NCI-H1417 (cell line): ENCODE measurements around the gene MPHOSPH8.

Experiments used
- DNase-seq, 3 experiments: peaks; one replicate each; lab custom pipeline; 2025; lab: John Stamatoyannopoulos, UW

Gene MPHOSPH8, protein sequence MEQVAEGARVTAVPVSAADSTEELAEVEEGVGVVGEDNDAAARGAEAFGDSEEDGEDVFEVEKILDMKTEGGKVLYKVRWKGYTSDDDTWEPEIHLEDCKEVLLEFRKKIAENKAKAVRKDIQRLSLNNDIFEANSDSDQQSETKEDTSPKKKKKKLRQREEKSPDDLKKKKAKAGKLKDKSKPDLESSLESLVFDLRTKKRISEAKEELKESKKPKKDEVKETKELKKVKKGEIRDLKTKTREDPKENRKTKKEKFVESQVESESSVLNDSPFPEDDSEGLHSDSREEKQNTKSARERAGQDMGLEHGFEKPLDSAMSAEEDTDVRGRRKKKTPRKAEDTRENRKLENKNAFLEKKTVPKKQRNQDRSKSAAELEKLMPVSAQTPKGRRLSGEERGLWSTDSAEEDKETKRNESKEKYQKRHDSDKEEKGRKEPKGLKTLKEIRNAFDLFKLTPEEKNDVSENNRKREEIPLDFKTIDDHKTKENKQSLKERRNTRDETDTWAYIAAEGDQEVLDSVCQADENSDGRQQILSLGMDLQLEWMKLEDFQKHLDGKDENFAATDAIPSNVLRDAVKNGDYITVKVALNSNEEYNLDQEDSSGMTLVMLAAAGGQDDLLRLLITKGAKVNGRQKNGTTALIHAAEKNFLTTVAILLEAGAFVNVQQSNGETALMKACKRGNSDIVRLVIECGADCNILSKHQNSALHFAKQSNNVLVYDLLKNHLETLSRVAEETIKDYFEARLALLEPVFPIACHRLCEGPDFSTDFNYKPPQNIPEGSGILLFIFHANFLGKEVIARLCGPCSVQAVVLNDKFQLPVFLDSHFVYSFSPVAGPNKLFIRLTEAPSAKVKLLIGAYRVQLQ

DNA sequence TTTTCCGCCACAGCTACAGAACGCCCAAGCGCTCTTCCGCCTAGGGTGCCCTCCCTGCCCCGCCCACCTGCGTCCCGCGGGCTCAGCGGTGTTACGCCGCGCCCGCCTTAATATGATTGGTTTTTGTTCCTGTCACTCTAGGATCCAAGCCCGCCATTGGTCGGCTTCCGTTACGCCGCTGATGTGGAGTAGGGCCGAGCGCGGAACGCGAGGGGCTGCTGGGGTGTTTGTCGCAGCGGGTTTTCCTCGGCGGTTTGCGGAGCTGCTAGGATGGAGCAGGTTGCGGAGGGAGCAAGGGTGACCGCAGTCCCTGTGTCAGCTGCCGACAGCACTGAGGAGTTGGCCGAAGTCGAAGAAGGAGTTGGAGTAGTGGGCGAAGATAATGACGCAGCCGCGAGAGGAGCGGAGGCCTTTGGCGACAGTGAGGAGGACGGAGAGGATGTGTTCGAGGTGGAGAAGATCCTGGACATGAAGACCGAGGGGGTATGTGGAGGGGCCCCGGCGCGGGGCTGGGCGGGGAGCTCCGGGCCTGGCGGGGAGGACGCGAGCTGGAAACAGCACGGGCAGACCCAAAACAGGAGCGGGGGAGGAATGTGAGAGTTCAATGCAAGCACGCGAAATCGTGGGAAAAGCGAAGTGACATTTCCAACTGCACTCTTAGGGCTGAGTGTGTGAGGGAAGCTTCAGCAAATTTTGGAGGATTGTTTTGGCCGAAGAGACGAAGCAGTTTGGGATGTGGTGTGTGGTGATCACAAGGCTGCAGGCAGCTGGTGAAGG, at the start of gene MPHOSPH8:
Gene MPHOSPH8, plus strand, starts transcription at position 181 of the 777 bp plus-strand sequence. Its CDS starts 90 bp downstream, at position 271.
- DNase-seq, result peak; percentile 91 to 95 (median 91)

DNA sequence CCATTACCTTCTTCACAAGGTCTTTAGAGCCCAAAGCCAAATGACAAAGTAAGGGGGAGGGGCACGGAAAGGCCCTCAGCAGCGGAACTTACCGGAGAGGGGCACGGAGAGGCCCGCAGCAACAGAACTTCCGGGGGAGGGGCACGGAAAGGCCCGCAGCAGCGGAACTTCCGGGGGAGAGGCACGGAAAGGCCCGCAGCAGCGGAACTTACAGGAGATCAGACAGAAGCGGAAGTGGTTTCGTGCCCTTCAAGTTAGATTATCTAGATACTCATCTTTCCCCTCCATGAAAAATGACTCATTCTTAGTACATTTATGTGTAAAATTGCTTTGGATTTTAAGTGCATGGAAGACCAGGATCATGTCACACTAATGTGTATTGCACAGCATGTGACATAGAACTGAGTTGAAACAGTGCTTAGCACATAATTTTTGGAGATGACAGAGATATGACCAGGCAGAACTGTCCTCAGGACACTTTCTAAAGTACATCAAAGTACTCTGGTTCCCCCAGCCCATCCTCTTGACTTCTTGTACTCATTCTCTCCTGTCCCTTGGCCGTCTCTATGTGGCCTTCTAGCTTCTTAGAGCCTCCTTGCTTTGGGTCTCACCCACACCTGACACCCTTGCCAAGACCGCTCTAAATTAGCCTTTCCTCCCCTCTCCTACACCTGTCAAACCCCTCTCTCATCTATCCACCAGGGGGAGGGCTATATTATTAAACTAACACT, 46.4 kb upstream of the MPHOSPH8 start:
- DNase-seq, result no peak

DNA sequence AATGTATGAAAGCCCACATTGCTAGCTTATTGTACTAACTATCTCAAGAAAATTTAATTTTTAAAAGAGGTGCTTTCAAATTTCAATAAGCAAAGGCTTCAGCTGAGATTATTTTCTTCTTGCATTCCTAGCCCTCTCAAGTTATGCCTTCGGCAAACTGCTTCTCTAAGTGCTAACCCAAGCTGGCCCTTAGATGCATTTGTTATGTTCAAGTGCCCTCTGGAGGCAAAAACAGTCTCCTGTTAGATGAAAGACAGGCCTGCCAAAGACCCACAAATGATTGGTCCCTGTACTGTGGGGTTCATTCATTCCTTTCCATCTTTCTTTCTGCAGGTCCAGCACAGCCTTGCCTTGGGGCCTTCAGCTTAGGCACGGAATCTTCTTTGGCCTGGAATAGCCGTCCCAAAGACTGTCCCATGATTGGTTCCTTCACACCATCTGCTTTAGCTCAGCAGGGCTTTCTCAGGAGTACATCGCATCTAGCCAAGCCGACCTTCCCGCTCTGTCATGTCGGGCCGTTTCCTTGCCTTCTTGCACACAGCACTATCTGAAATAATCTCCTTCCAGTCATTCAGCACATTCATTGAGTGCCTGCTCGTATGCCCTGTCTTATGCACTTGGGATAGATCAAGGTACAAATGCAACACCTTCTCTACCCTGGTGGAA, 45.7 kb upstream of the MPHOSPH8 start:
- peak in 2 of 3 experiments; percentile 10 to 49 for DNase-seq

DNA sequence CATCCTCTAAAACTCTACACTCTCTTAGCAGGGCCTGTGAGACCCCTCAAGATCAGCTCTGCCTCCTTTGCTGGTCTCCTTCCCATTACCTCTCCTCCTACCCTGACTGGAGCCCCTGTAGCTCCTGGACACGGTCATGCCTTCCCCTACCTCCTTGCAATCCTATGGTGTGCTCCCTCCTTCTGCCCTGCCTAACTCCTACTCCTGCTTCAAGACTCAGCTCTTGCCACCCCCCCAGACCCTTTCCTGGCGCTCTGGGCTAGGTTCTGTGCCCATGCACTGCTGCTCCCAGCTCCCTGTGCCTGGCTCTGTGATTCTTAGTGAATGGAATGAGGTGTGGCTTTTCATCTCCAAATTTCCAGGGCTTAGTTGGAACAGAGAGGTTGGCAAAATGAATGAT, 44.1 kb upstream of the MPHOSPH8 start:
- DNase-seq, result no peak

DNA sequence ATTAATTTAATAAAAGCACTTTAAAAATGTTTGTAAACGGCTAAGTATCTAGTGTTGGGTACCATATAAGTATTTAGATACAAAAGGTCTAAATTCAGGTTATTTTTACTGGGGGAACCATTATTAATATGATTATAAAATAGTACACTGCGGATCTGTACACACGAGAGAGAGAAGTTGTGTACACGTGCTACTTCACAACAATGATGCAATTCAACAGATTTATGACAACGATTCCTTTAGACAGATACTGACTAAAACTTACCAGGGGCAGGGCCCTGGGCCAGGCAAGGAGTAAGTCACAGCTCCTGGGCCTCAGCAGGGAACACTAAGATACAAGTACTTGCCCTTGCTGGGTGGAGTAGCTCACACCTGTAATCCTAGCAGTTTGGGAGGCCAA, 43.0 kb upstream of the MPHOSPH8 start:
- no peak for DNase-seq

DNA sequence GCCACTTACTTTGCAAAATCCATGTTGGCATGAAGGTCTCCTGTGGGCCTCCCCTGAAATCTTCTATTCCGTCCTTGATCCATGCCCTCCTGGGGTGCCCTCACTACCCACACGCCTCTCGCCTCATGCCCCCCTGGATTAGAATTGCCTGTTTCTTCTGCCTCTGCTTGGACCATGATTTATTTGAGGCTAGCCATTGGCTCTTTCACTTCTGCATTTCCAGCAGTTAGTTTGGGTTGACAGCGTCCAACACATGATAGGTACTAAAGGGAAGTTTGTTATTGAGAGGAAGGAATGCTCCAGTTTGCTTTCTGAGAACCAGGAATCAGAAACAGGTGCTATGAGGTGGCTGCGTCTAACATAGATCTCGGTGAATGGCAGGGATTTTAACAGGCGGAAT, 41.6 kb upstream of the MPHOSPH8 start:
- no peak for DNase-seq

DNA sequence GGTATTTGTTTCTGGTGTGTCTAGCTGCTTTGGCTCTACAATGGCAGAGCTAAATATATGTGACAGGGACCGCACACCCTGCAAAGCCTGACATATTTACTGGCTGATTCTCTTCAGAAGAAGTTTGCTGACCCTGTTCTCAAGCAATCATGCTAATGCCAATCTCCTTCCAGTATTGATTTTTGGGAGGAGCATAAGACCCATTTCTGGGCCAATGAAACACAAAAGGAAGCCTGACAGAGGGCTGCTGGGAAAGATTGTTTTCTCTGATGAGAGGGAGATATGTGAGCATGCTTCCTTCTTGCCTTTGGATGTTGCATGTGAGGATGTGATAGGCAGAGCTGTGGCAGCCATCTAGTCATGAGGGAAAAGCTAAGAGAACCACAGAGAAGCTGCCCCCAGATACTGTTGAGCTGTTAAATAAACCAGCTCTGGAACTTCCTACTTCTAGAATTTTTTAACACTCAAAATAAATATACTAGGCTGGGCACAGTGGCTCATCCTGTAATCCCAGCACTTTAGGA, 40.7 kb upstream of the MPHOSPH8 start:
- no peak for DNase-seq

DNA sequence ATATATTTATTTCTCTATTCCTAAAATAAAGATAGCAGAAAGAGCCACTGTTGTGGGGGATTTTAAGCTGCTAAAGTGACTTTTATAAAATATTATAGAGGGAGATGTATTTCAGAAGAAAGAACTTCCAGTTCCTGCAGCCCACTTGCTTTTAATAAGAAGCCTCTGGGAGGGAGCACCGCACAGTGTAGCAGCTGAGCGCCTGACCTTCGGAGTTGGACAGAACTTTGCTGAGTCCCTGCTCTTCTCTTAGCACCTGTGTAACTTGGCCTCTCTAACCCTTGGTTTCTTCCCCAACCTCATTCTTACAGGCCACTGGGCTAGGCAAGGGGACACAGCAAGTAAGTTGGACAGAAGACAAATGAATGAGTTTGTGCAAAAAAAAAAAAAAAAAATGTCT, 37.4 kb upstream of the MPHOSPH8 start:
- no peak for DNase-seq

DNA sequence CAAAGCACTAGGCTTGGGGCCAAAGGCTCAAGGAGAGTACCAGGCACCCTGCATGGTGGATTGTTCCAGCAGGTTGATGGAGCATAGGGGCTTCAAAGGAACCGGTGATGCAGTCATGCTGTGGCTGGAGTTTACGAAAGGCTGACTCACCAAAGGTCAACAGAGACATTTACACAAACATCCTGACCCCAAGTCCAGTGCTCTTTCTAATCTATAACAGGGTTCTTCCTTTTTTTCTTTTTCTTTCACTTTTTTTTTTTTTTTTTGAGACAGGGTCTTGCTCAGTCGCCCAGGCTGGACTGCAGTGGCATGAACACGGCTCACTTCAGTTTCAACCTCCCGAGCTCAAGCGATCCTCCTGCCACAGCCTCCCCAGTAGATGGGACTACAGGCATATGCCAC, 36.5 kb upstream of the MPHOSPH8 start:
- DNase-seq, result no peak

DNA sequence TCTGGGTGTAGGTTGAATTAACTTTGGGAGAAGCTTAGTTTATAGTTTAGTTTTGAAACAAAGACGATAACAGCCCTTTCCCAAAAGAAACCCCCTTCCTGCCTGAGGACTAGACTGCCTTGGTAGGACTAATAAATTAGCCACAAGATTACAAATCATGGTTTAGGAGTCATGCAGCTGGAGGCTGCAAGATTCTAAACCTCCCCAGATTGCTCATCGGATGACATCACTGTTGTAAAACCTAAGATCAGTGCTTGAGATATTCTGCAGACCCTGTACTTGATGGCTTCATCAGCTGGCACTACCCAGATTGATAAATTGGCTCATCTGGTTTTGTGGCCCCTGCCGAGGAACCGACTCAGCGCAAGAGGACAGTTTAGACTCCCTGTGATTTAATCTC, 35.9 kb upstream of the MPHOSPH8 start:
- no peak for DNase-seq

DNA sequence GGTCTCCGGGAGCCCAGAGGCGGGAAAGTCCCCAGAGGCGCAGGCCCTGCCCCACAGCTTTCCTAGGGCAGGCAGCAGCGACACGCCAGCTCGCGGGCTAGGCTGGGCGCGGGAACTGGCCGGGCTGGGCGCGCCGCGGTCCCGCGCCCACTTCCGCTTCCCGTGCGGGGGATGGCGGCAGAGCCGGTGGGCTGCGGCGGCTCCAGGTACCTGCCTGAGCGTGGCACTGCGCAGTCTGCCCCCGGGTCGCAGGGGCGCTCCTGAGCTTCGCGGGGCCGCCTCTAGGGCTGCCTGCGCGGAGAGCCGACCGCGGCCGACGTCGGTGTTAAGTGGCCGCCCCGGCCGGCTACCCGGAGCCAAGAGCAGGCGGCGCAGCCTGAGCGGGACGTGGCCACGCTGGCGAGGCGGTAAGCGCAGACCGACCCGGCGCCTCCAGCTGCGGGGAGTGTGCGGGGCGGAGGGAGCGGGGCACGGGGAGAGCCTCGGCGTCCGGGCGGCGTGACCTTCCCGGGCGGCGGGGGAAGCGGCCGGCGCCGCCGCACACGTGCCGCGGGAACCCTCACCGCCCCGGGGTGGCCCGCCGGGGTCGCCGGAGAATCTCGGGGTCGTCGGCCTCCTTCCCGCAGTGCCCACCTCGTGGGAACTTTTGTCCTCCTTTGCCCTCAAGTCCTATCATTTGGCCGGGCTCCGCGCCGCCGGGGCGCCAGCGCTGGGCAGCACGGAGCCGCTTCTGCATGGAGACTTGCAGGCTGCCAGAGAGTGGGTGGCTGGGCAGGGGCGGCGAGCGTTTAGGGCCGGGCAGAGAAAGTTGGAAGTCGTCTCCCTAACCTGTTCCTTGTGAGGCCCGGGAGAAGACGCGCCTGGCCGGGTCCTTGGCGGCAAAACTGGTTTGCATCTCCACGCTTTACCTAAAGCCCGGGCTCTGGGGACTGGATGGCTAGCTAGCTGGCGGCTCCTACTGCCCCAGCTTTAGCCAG, 31.4 kb upstream of the MPHOSPH8 start:
- peak in 2 of 3 experiments; percentile 72 to 73 for DNase-seq

DNA sequence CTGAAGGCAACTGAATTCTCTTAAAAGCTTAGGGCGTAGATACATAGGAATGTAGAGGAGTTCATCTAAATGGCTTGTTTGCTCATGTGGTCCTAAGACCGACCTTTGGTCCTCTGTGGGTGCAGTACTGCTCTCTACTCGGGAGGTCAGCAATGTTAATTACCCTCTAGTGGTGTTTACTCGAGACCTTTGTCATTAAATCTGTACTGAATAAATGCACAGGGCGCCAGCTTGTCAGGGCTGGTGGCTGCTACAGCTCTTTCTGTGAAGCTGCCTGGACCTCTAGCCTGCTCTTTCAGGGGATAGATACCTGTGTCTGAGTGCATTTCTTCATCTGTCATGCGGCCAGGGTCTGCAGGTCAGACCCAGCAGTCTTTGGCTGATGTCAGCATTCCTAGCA, 29.2 kb upstream of the MPHOSPH8 start:
- DNase-seq, result no peak

DNA sequence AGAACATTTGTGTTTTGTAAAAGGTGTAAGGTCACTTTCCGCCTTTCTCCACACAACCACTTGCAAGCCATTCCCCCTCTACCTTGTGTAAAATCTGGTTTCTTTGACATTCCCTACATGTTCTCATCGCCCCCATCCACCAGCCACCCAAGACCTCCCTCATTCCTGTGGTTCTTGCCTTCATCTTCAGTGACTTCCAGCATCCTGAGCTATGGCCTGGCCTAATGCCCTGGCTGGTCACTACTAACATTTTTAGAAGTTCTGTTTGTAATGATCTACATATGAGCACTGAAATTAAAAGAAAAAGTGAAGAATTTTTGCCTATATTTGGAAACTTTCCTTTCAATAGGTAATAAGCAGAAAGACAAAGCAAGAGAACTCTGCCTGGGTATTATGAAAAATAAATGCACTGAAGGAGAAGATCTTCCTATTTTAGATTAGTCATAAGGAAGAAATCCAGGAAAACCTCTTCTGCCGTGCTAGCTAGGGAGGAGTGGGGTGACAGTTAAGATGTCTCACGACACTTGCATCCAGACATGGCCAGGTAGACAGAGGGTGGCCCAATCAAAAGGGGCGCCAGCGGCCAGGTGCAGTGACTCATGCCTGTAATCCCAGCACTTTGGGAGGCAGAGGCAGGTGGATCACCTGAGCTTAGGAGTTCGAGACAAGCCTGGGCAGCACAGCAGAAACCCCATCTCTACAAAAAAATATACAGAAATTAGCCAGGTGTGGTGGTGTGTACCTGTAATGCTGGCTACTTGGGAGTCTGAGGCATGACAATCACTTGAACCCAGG, 28.1 kb upstream of the MPHOSPH8 start:
- no peak for DNase-seq

DNA sequence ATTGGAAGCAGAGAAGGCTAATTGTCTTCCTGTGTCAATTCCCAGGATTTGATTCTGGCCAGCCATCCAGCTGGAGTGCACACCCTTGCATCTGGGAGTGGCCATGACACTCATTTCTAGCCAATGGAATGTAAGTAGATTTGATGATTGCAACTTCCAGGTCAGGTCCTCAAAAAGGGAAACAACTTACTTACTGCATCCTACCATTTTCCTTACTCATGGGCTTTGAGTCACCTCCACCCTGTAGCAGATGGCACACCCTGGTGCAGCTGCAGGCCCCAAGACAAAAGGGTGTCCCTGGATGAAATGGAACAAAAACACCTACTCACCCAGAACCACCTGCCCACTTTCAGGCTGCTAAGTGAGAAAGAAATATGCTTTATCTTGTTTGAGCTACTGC, 27.3 kb upstream of the MPHOSPH8 start:
- no peak for DNase-seq

DNA sequence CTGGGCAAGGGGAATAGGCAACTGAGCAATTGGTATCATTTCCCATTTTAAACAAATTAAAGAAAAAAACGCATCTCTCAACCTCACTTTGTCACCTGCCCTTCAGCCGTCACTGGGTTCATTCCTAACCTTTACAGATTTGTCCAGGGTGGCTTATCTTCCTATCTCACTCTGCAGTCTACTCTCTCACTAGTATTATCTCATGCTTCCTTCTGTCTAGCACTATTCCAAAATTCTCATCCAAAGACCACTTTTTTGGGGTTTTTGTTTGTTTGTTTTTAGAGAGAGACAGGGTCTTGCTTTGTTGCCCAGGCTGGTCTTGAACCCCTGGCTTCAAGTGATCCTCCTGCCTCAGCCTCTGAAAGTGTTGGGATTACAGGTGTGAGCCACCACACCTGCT, 26.7 kb upstream of the MPHOSPH8 start:
- no peak for DNase-seq

DNA sequence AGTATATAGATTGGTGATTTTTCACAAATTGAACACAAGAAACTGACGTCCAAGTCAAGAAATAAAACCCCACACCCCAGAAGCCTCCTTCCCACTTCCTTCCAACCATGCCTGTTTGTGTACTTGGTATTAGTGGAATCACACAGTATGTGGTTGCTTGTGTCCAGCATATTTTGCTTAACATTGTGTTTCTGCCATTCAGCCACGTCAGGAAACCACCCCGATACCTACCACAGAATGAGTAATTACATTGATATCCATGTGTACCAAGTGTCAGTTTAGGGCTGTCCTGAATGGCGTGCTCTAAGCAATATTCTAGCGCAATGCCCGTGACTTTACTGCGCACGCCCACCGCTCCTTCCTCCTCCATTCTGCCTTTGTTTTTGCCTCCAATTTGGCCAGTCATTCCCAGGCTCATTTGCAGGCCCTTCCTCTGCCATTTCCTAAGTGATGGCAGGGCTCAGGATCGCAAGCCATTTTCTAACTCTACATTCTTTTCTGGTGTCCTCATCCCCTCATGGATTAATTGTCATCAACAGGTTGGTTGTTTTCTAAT, 25.9 kb upstream of the MPHOSPH8 start:
- DNase-seq, result no peak

DNA sequence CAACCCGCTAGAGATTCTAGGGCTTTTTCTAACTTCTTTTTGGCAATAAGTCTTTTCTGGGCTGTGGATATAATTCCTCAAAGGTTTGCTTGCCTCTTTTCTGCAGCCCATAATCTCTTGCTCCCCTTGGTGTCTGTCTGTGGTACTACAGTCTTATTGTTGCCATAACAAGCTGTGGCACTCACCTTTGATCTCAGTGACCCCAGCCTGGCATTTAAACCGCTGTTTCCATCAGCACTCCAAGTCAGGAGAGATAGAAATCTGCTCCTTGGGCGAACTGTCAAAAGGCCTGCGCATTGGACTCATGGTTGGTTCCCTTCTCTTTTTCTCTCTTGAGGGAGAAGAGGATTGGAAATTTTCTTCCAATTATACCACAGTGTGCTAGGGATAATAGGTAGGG, 14.5 kb upstream of the MPHOSPH8 start:
- no peak for DNase-seq

DNA sequence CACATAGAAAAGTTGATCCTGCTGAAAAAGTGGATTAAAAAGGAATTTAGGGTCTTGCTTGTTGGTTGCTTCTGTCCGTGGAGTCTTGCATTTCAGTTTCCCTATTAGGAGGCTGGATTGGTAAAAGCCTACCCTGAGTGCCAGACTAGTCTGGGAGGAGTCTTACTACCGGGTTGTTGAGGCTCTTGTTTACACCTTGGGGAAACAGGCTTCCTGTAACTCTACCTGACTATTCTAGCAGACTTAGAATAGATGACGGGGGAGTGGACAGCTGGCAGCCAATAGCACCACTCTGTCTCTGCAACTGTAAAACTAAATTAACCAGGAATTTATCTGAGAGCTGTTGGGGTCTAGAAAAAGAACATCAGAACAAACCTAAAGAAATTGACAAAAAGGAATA, 11.3 kb upstream of the MPHOSPH8 start:
- DNase-seq, result no peak
